Kidney (tissue), 14 donors: ENCODE measurements around the gene KMT2E. TPM values are rescaled to one million over a fixed set of nuclear protein-coding genes. Genes with fewer than 3 reads are reported as not detected.
A peak's percentile ranks its signal among the peaks of the same experiment; 100 is the strongest.

ENCODE experiments used
- DNase-seq, 5 donors: peaks; one replicate each; pipeline ENCODE4 v3.0.0-alpha.2; 2013 to 2020
- FAIRE-seq: peaks from 2 replicates; lab custom pipeline; 2012; peaks lifted over from hg19 to GRCh38; lab: Jason Lieb, UNC
- H3K27ac ChIP-seq, 2 donors: one replicate each; pipeline ENCODE4 v1.7.0; 2013; ENCODE audit warnings: low read depth in 2 of 2, low read length in 2 of 2, inconsistent platforms in 1 of 2
- H3K27me3 ChIP-seq: one replicate; pipeline ENCODE4 v1.7.1; 2013; ENCODE audit warnings: low read length, inconsistent platforms; ENCODE audit not compliant: control insufficient read depth, insufficient read depth
- H3K36me3 ChIP-seq, 3 donors: one replicate each; pipeline versions ENCODE4 v1.7.0 to v1.7.1; 2013; ENCODE audit warnings: low read length in 3 of 3, control low read depth in 1 of 3, inconsistent platforms in 1 of 3; ENCODE audit not compliant: insufficient read depth in 3 of 3, control insufficient read depth in 2 of 3
- H3K4me1 ChIP-seq, 3 donors: one replicate each; pipeline versions ENCODE4 v1.7.0 to v1.7.1; 2013; ENCODE audit warnings: low read length in 3 of 3, inconsistent platforms in 1 of 3, low read depth in 1 of 3; ENCODE audit not compliant: control insufficient read depth in 2 of 3, insufficient read depth in 2 of 3
- H3K4me3 ChIP-seq, 3 donors: one replicate each; pipeline versions ENCODE4 v1.7.0 to v1.8.1; 2013; ENCODE audit warnings: low read length in 3 of 3, control low read depth in 1 of 3, inconsistent platforms in 1 of 3
- H3K9ac ChIP-seq, 3 donors: one replicate each; pipeline versions ENCODE4 v1.7.0 to v1.7.1; 2013; ENCODE audit warnings: low read length in 3 of 3, control low read depth in 1 of 3, inconsistent platforms in 1 of 3
- H3K9me3 ChIP-seq, 3 donors: one replicate each; pipeline versions ENCODE4 v1.7.0 to v1.7.1; 2013; ENCODE audit warnings: low read length in 3 of 3, control low read depth in 1 of 3, inconsistent platforms in 1 of 3; ENCODE audit not compliant: control insufficient read depth in 2 of 3, insufficient read depth in 1 of 3
- CTCF ChIP-seq: IDR thresholded peaks from 3 replicates; pipeline ENCODE4 v1.5.1; 2012; ENCODE audit warnings: mild to moderate bottlenecking, moderate library complexity, borderline replicate concordance; ENCODE audit not compliant: insufficient read depth; ENCODE audit errors: extremely low read depth
- intact Hi-C: fragments of 100-400 bp; cut with DNase I; formaldehyde crosslinking; loops from one replicate; pipeline ENCODE4 v1.11.1; 2022
- polyA plus RNA-seq: library from polyadenylated mRNA; stranded (reverse); fragments of 350-450 nt; fragmentation: Illumina TruSeq; extraction: RNeasy Lipid Tissue Mini Kit (QIAGEN cat#74804); gene quantifications from one replicate; pipeline ENCODE4 v1.2.3, GENCODE V29; 2014; ENCODE audit warnings: low read depth, low replicate concordance; ENCODE audit not compliant: insufficient read depth
- total RNA-seq: library from RNA; stranded (reverse); fragmentation: NEBNext Ultra II Directional; extraction: Animal tissue kit (Norgen Biotek cat#: 25700); gene quantifications from one replicate; pipeline ENCODE4 v1.2.1, GENCODE V29; 2021
- donor health status: control.
- donor health status: control.
- donor health status: control.
- donor health status: control.
- donor health status: control.
- donor health status: DM: yes; HTN: yes; CAD: no.
- donor health status: Normal renal cell carcinoma (clear cell type).

KMT2E gene
- total and polyA plus RNA-seq, 2 donors from 2014 or later, result 7.2 to 106 TPM

- FAIRE-seq (no peak), DNase-seq (no peak)
- peaks cover 0 to 4% (median 0%) of the 10 kb centered on the region in 3 donors for H3K36me3 ChIP-seq
- TF ChIP-seq CTCF, result no peak
- H3K4me3 ChIP-seq, result no peak overlapping the region
- no peaks in the 10 kb centered on the region for H3K27me3 ChIP-seq
- H3K4me1 ChIP-seq, result peaks cover 0 to 65% (median 18%) of the 10 kb centered on the region in 3 donors
- H3K9ac ChIP-seq, result no peak overlapping the region
- no peak overlapping the region for H3K27ac ChIP-seq
- no peaks in the 10 kb centered on the region for H3K9me3 ChIP-seq
- intact Hi-C loops, result no loop called here
These were observed 13.8 kb upstream of the KMT2E start for GRCh38 chr7:105000200-105000599.

- Histone ChIP-seq H3K27ac (peak overlapping the region in 1 of 2 donors; percentile 41), H3K4me3 (no peak overlapping the region), H3K4me1 (peaks cover 0 to 62% (median 18%) of the 10 kb centered on the region in 3 donors), H3K9ac (no peak overlapping the region), H3K36me3 (peaks cover 0 to 4% (median 0%) of the 10 kb centered on the region in 3 donors), H3K27me3 (no peaks in the 10 kb centered on the region), H3K9me3 (no peaks in the 10 kb centered on the region)
- DNase-seq (peak in 1 of 5 donors; percentile 58), FAIRE-seq (no peak)
- TF ChIP-seq CTCF, result no peak
- intact Hi-C loops, result no loop called here
These were observed 13.1 kb upstream of the KMT2E start for GRCh38 chr7:105000927-105001336.

- peak overlapping the region in 1 of 2 donors; percentile 41 for H3K27ac ChIP-seq
These were observed 12.3 kb upstream of the KMT2E start for GRCh38 chr7:105001652-105002184.

More at GRCh38 chr7:105001652-105002184, 12.3 kb upstream of the KMT2E start:
- H3K9me3 ChIP-seq, result no peaks in the 10 kb centered on the region
- H3K27me3 ChIP-seq, result no peaks in the 10 kb centered on the region
- intact Hi-C loops, result no loop called here
- H3K9ac ChIP-seq, result no peak overlapping the region
- FAIRE-seq (no peak), DNase-seq (no peak)
- H3K4me1 ChIP-seq, result peaks cover 0 to 55% (median 19%) of the 10 kb centered on the region in 3 donors
- H3K4me3 ChIP-seq, result no peak overlapping the region
- no peaks in the 10 kb centered on the region for H3K36me3 ChIP-seq
- TF ChIP-seq CTCF, result no peak
